ENCODE results near the gene SPOCK1.
A peak's percentile ranks its signal among the peaks of the same experiment; 100 is the strongest.
"Not testable (repeated sequence)": the region's sequence is repeated elsewhere in the genome, so short reads cannot be mapped to it uniquely, and the experiment has no call there.

SPOCK1 gene

DNA sequence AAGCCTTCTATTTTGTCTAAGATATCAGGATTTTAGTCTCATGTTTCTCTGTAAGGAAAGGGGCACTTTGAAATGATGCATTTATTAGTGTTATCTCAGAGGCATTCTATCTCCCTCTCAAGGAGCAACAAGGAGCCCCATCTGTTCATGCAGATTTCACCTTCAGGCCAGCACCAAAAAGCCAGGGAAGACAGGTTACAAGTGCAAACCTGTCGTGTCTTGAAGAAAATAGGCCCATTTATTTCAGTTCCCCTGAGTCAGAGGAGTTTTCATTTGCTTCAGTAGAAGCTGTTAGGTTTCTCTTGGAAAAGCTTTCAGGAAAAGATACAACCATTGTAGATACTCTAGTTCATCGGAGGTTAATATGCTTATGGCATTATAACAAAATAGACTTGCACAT lies 97.2 kb downstream of the SPOCK1 start:
- Histone ChIP-seq H3K9ac (ENCODE audit: low read length) (no peak overlapping the region), H3K4me1 (ENCODE audit: control insufficient read depth, insufficient read depth, low read length) (no peaks in the 10 kb centered on the region), H3K36me3 (ENCODE audit: control insufficient read depth, insufficient read depth, low read length) (no peaks in the 10 kb centered on the region), H3K27ac (ENCODE audit: low read depth, low read length) (no peak overlapping the region), H3K4me3 (ENCODE audit: low read length) (no peak overlapping the region), H3K27me3 (ENCODE audit: control insufficient read depth, insufficient read depth, low read length) (no peaks in the 10 kb centered on the region)

DNA sequence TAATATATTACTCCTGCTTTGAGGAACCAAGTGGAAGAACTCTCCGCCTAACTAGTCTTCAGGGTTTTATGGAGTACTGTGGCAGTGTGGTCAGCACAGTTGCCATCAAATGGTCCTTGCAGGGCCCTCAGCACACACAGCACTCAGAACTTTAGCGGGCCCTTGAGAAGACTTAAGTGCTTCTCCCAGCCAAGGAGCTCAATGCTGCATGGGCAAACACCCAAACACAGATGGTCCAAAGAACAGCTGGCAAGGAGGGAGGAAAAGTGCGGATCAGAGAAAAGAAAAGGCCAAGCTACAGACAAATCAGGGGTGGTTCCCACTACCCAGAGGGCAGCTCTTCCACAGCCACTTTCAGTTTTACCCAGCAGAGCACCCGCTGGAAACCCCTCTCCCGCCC lies 98.6 kb downstream of the SPOCK1 start:
- Histone ChIP-seq H3K27ac (ENCODE audit: low read depth, low read length) (no peak overlapping the region), H3K4me3 (ENCODE audit: low read length) (no peak overlapping the region), H3K4me1 (ENCODE audit: control insufficient read depth, insufficient read depth, low read length) (peaks cover 3% of the 10 kb centered on the region), H3K27me3 (ENCODE audit: control insufficient read depth, insufficient read depth, low read length) (no peaks in the 10 kb centered on the region), H3K36me3 (ENCODE audit: control insufficient read depth, insufficient read depth, low read length) (no peaks in the 10 kb centered on the region), H3K9ac (ENCODE audit: low read length) (no peak overlapping the region)

DNA sequence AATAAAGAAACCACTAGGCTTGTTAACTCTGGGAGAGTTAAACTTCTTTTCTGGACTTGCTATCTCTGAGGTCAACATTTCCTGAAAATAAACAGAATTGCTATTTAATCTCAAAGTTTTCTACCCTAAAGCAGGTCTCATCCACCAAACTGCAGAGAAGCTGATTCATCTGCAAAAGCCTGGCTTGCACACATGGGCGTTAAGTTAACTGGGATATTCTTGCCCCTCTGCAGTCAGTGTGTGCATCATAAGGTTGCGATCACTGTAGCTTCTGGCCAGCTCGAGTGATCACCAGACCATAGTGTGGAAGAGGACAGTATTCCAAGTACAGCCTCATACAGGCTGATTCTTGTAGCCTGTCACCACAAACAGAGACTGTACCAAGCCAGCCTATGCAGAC lies 99.2 kb downstream of the SPOCK1 start:
- no peak overlapping the region for H3K4me3 ChIP-seq (ENCODE audit: low read length)
- no peaks in the 10 kb centered on the region for H3K36me3 ChIP-seq (ENCODE audit: control insufficient read depth, insufficient read depth, low read length)
- H3K27ac ChIP-seq (ENCODE audit: low read depth, low read length): no peak overlapping the region
- H3K9ac ChIP-seq (ENCODE audit: low read length): no peak overlapping the region
- no peaks in the 10 kb centered on the region for H3K27me3 ChIP-seq (ENCODE audit: control insufficient read depth, insufficient read depth, low read length)
- H3K4me1 ChIP-seq (ENCODE audit: control insufficient read depth, insufficient read depth, low read length): peaks cover 5% of the 10 kb centered on the region

DNA sequence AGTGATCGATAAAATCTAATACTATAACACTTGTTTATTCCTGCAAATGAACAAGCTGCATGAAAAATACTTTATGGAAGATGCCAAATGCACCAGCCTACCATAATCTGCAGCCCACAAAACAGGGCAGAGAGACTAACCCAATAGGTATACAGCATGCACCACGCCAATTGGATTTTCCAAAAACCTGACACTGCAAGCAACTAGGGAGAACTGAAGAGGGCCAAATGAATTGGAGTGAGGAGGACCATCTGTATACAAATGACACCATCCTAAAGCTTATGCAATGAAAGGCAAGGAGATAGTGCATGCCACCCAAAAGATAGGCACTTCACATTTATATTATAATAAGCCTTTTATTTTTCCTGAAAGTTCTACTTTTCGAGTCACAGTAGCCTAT lies 100.4 kb downstream of the SPOCK1 start:
- Histone ChIP-seq H3K36me3 (ENCODE audit: control insufficient read depth, insufficient read depth, low read length) (no peaks in the 10 kb centered on the region), H3K9ac (ENCODE audit: low read length) (no peak overlapping the region), H3K27me3 (ENCODE audit: control insufficient read depth, insufficient read depth, low read length) (no peaks in the 10 kb centered on the region), H3K27ac (ENCODE audit: low read depth, low read length) (no peak overlapping the region), H3K4me1 (ENCODE audit: control insufficient read depth, insufficient read depth, low read length) (peaks cover 12% of the 10 kb centered on the region), H3K4me3 (ENCODE audit: low read length) (no peak overlapping the region)

DNA sequence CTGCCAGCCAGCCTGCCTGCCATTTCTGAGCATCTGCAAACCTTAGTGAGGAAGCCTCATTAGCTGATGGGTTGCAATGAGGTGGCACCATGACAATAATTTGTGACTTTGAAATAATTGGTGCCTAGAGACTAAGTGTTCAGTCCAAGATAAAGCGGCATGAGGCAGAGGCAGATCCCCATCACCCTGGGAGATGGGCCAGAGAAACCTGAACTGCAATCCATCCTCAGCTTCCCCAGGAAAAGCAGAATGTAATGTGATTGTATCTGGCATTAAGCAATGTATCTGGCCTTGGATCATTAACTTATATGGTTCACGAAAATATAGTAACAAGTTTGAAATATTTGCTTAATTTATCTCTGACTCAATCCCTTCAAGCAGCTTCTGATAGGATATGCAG lies 101.0 kb downstream of the SPOCK1 start:
- Histone ChIP-seq H3K27me3 (ENCODE audit: control insufficient read depth, insufficient read depth, low read length) (no peaks in the 10 kb centered on the region), H3K4me1 (ENCODE audit: control insufficient read depth, insufficient read depth, low read length) (peaks cover 12% of the 10 kb centered on the region), H3K4me3 (ENCODE audit: low read length) (no peak overlapping the region), H3K9ac (ENCODE audit: low read length) (no peak overlapping the region), H3K36me3 (ENCODE audit: control insufficient read depth, insufficient read depth, low read length) (no peaks in the 10 kb centered on the region), H3K27ac (ENCODE audit: low read depth, low read length) (no peak overlapping the region)

DNA sequence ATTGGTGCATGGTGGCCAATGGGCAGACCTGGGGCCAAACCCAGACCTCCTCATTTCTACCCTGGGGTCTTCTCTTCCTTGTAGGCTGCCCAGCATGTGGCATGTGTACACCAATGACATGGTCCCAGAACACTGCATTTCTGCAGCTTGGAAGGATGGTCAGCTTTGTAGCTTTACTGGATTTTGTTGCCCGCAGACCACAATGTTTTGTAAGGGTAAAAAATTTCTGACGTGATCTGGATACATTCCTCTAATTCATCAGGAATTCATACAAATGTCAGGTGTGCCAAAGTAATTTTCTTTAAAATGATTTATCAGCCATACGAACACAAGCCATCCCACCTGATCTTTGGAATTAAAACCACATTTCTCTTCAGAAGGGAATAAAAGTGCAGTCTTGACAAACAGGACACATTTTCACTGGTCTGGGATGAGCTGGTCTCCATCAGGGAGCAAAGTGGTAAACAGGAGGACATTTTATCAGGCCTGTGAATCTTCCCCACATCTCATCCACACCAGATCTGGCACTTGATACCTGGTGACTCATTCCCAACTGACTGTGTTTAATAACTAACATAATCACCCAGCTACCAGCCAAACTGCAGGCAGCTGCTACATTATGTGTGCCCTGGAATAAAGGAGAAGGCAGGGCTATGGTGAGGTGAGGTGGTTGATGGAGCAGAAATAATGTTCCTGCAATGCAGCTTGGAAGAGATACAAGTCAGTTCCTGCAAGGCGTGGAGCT lies 103.9 kb downstream of the SPOCK1 start:
- Histone ChIP-seq H3K27me3 (ENCODE audit: control insufficient read depth, insufficient read depth, low read length) (no peaks in the 10 kb centered on the region), H3K27ac (ENCODE audit: low read depth, low read length) (peak overlapping the region; percentile 21), H3K9ac (ENCODE audit: low read length) (no peak overlapping the region), H3K4me1 (ENCODE audit: control insufficient read depth, insufficient read depth, low read length) (peaks cover 12% of the 10 kb centered on the region), H3K4me3 (ENCODE audit: low read length) (no peak overlapping the region), H3K36me3 (ENCODE audit: control insufficient read depth, insufficient read depth, low read length) (no peaks in the 10 kb centered on the region)

DNA sequence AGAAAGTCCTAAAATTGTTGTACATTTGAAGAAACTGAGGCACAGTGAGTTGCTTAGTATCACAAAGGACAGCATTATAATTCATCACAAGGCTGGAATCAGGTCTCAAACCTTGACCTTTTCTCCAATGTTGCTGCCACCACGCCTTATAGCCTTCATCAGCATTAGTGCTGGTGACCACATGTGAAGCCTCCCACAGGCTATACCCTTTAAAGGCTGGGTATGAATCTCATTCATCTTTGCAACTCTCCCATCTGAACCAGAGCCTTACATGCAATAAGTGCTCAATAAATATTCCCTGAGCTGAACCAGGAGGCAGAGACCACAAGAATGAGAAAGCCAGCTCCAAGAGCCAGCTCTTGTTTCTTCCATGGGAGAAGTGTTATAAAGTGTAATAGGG lies 104.7 kb downstream of the SPOCK1 start:
- Histone ChIP-seq H3K9ac (ENCODE audit: low read length) (no peak overlapping the region), H3K27ac (ENCODE audit: low read depth, low read length) (no peak overlapping the region), H3K36me3 (ENCODE audit: control insufficient read depth, insufficient read depth, low read length) (no peaks in the 10 kb centered on the region), H3K27me3 (ENCODE audit: control insufficient read depth, insufficient read depth, low read length) (no peaks in the 10 kb centered on the region), H3K4me3 (ENCODE audit: low read length) (no peak overlapping the region), H3K4me1 (ENCODE audit: control insufficient read depth, insufficient read depth, low read length) (peaks cover 14% of the 10 kb centered on the region)

DNA sequence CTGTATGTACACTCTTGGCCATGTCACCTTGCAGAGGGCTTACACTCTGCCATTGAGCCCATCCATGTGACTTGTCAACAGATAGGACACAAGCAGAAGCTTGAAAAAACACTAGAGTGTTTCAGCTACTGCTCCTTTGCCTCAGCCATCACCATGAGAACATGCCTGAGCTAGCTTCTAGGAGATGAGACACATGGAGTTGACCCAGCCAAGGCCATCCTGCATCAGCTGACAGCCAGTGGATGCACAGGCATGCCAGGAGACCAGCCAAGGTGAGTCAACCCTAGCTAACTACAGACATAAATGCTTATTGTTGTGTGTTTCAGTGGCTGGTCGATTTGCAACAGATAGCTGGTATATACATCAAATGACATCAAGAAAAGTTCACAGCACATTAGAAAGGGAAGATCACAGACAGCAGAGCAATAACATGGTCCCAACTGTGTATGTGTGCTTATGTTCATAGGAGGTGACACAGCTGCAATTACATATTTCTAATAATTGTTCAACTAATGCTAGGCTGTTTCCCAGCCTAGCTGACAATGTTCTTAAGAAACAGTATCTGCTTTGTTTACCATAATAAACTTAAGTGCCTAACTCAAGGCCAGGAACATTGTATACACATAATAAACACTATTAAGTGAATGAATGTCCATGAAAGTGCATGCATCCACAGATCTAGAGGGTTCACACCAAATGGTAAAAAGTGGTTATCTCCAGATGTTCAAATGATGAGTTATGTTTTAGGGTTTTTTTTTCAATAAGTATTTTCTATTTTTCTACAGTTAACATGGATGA lies 105.7 kb downstream of the SPOCK1 start:
- no peak overlapping the region for H3K4me3 ChIP-seq (ENCODE audit: low read length)
- H3K27ac ChIP-seq (ENCODE audit: low read depth, low read length): no peak overlapping the region
- H3K9ac ChIP-seq (ENCODE audit: low read length): no peak overlapping the region
- H3K4me1 ChIP-seq (ENCODE audit: control insufficient read depth, insufficient read depth, low read length): peaks cover 22% of the 10 kb centered on the region
- H3K36me3 ChIP-seq (ENCODE audit: control insufficient read depth, insufficient read depth, low read length): no peaks in the 10 kb centered on the region
- H3K27me3 ChIP-seq (ENCODE audit: control insufficient read depth, insufficient read depth, low read length): no peaks in the 10 kb centered on the region

DNA sequence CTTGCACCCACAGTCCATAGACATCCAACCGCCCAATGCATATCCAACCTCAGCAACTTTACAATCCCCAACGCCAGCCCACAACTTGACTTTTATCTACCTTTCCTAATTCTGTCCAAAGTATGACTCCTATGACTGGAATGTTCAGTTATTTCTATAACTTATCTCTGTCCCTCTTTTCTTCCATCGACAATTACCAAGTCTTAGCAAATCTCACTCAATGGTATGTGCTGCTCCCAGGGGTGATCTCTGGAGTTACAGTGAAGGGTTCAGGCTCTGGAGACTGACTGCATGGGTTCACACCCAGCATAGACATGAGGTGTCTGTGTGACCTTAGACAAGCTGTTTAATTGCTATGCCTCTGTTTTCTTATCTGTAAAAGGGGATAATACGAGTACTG lies 106.9 kb downstream of the SPOCK1 start:
- Histone ChIP-seq H3K4me1 (ENCODE audit: control insufficient read depth, insufficient read depth, low read length) (peaks cover 23% of the 10 kb centered on the region), H3K27ac (ENCODE audit: low read depth, low read length) (no peak overlapping the region), H3K36me3 (ENCODE audit: control insufficient read depth, insufficient read depth, low read length) (no peaks in the 10 kb centered on the region), H3K27me3 (ENCODE audit: control insufficient read depth, insufficient read depth, low read length) (no peaks in the 10 kb centered on the region), H3K4me3 (ENCODE audit: low read length) (no peak overlapping the region), H3K9ac (ENCODE audit: low read length) (no peak overlapping the region)

DNA sequence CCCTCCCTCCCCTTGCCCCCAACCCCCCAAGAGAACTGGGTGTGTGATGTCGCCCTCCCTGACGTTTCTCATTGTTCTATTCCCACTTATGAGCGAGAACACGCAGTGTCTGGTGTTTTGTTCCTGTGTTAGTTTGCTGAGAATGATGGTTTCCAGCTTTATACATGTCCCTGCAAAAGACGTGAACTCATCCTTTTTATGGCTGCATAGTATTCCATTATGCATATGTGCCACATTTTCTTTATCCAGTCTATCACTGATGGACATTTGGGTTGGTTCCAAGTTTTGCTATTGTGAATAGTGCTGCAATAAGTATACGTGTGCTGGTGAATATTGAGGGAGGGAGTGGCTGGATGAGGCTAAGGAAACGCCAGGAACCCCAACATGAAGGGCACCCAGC lies 108.1 kb downstream of the SPOCK1 start:
- H3K9ac ChIP-seq (ENCODE audit: low read length); H3K27me3 ChIP-seq (ENCODE audit: control insufficient read depth, insufficient read depth, low read length); H3K27ac ChIP-seq (ENCODE audit: low read depth, low read length); H3K4me3 ChIP-seq (ENCODE audit: low read length); H3K36me3 ChIP-seq (ENCODE audit: control insufficient read depth, insufficient read depth, low read length): not testable (repeated sequence)
- peaks cover 23% of the 10 kb centered on the region for H3K4me1 ChIP-seq (ENCODE audit: control insufficient read depth, insufficient read depth, low read length)

DNA sequence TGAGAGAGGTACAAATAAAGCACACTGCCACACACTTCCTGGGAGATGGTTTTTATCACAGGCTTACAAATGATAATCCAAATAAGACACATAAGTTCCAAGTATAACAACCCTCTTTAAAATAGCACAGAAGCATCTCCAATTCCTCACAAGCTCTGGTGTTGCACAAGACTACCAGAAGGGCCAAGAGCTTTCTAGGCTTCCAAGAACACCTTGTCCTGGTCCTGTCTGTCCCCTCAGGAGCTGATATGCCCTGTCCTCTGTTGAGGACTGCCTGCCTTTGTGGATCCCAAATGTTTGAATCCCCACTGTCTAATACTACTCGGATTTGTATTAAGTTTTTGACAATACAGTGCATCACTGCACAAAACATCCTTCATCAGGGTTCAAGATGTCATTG lies 110.1 kb downstream of the SPOCK1 start:
- Histone ChIP-seq H3K9ac (ENCODE audit: low read length) (peak overlapping the region; percentile 24), H3K27ac (ENCODE audit: low read depth, low read length) (peak overlapping the region; percentile 25), H3K36me3 (ENCODE audit: control insufficient read depth, insufficient read depth, low read length) (no peaks in the 10 kb centered on the region), H3K4me3 (ENCODE audit: low read length) (no peak overlapping the region), H3K4me1 (ENCODE audit: control insufficient read depth, insufficient read depth, low read length) (peaks cover 12% of the 10 kb centered on the region), H3K27me3 (ENCODE audit: control insufficient read depth, insufficient read depth, low read length) (no peaks in the 10 kb centered on the region)

DNA sequence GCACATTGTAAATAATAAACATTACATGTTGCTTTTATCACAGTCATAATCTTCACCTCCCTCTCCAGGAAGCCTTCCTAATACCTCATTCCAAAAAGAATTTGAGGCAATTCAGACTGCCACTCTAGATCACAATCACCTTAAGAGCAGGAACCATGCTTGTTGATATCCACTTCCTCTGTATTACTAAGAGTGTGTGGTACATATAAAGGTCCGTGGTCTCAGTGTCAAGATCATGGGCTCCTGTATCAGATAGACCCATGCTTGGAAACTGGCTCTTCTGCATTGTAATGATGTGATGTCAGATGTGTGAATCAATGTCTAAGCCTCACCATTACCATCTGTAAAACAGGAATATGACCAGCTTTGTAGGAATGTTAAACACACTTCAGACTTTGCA lies 114.1 kb downstream of the SPOCK1 start:
- peaks cover 12% of the 10 kb centered on the region for H3K4me1 ChIP-seq (ENCODE audit: control insufficient read depth, insufficient read depth, low read length)
- H3K36me3 ChIP-seq (ENCODE audit: control insufficient read depth, insufficient read depth, low read length): no peaks in the 10 kb centered on the region
- H3K9ac ChIP-seq (ENCODE audit: low read length): no peak overlapping the region
- H3K27ac ChIP-seq (ENCODE audit: low read depth, low read length): no peak overlapping the region
- no peak overlapping the region for H3K4me3 ChIP-seq (ENCODE audit: low read length)
- no peaks in the 10 kb centered on the region for H3K27me3 ChIP-seq (ENCODE audit: control insufficient read depth, insufficient read depth, low read length)

DNA sequence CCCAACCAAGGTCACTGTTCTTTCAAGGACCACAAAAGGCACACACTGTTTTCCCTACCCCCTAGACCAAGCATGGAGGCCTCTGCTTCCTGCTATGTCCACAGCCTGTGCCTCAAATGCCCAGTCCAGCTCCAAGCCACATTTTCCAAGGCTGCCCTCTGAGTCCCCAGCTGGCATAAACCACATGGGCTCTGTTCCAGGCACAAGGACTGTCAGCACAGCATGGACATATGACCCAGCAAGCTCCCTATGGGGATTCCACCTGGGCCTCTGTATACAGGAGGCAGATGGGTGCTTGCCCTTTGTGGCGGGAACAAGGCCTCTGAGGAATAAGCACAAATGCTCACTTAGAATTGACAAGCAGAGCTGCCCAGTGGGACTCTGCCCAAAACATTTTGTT lies 115.2 kb downstream of the SPOCK1 start:
- H3K27me3 ChIP-seq (ENCODE audit: control insufficient read depth, insufficient read depth, low read length): no peaks in the 10 kb centered on the region
- no peaks in the 10 kb centered on the region for H3K36me3 ChIP-seq (ENCODE audit: control insufficient read depth, insufficient read depth, low read length)
- no peak overlapping the region for H3K4me3 ChIP-seq (ENCODE audit: low read length)
- H3K9ac ChIP-seq (ENCODE audit: low read length): no peak overlapping the region
- no peak overlapping the region for H3K27ac ChIP-seq (ENCODE audit: low read depth, low read length)
- peaks cover 5% of the 10 kb centered on the region for H3K4me1 ChIP-seq (ENCODE audit: control insufficient read depth, insufficient read depth, low read length)

Measured in rectal smooth muscle tissue (tissue), 1 donor.